A673 (cell line): ENCODE data around the gene ANKRD13A. TPM values are rescaled to one million over a fixed set of nuclear protein-coding genes. Genes with fewer than 3 reads are reported as not detected.
"Not testable (repeated sequence)": the region's sequence is repeated elsewhere in the genome, so short reads cannot be mapped to it uniquely, and the experiment has no call there.

Experiments used
- BruUV-seq: library from RNA; stranded (reverse); fragments of 400-500 nt; replicated peaks from 2 replicates; lab custom pipeline; 2021; lab: Mats Ljungman, UMichigan
- CTCF ChIA-PET: fragments of 300-600 bp; sonication (Branson Sonifier 250); formaldehyde crosslinking; loops from one replicate; lab custom pipeline; 2022; ENCODE audit warnings: antibody characterized with exemption; lab: Charles Lee
- POLR2A ChIA-PET: fragments of 300-600 bp; sonication (Branson Sonifier 250); formaldehyde crosslinking; loops from one replicate; lab custom pipeline; 2022; ENCODE audit warnings: antibody characterized with exemption; ENCODE audit not compliant: low non-redundant PET; lab: Charles Lee
- DNase-seq: peaks from one replicate; pipeline ENCODE4 v3.0.0-alpha.2; 2015; ENCODE audit warnings: low spot score
- H3K27ac ChIP-seq: fragments of 200-600 bp; sonication (generic); 2 replicates; pipeline ENCODE4 v1.5.1; 2016; ENCODE audit warnings: mixed run types, low read depth, mild to moderate bottlenecking, mixed read lengths, antibody characterized with exemption, low read length; ENCODE audit not compliant: poor library complexity, severe bottlenecking
- H3K27me3 ChIP-seq: fragments of 200-600 bp; sonication (generic); replicated peaks from 2 replicates; pipeline ENCODE4 v1.6.1; 2017; ENCODE audit warnings: mixed run types, low read depth, mild to moderate bottlenecking, mixed read lengths, antibody characterized with exemption, low read length; ENCODE audit not compliant: insufficient read depth, poor library complexity
- H3K36me3 ChIP-seq: fragments of 200-600 bp; sonication (generic); 2 replicates; pipeline ENCODE4 v1.6.1; 2016; ENCODE audit warnings: mixed run types, mild to moderate bottlenecking, mixed read lengths, antibody characterized with exemption, low read length; ENCODE audit not compliant: insufficient read depth, poor library complexity, severe bottlenecking
- H3K4me1 ChIP-seq: fragments of 200-600 bp; sonication (generic); 2 replicates; pipeline ENCODE4 v1.6.1; 2017; ENCODE audit warnings: mixed run types, mild to moderate bottlenecking, mixed read lengths, antibody characterized with exemption, low read length; ENCODE audit not compliant: insufficient read depth, poor library complexity, severe bottlenecking
- H3K4me3 ChIP-seq: fragments of 200-600 bp; sonication (generic); 2 replicates; pipeline ENCODE4 v1.5.1; 2016; ENCODE audit warnings: low read depth, mixed run types, mild to moderate bottlenecking, mixed read lengths, low read length; ENCODE audit not compliant: poor library complexity, severe bottlenecking
- H3K9me3 ChIP-seq: fragments of 200-600 bp; sonication (generic); 2 replicates; pipeline ENCODE4 v1.6.1; 2016; ENCODE audit warnings: mixed run types, low read depth, mild to moderate bottlenecking, mixed read lengths, antibody characterized with exemption, low read length; ENCODE audit not compliant: poor library complexity, severe bottlenecking
- EZH2 ChIP-seq: fragments of 200-600 bp; sonication (generic); IDR thresholded peaks from 2 replicates; pipeline ENCODE4 v1.6.1; 2017; ENCODE audit warnings: borderline replicate concordance, low read depth, mild to moderate bottlenecking, mixed read lengths, antibody characterized with exemption, low read length; ENCODE audit not compliant: poor library complexity, severe bottlenecking
- intact Hi-C: fragments of 100-400 bp; cut with micrococcal nuclease; formaldehyde crosslinking; loops from one replicate; pipeline ENCODE4 v1.10.0; 2022; ENCODE audit not compliant: unreplicated experiment
- total RNA-seq: library from RNA; stranded (reverse); gene quantifications from 2 replicates; pipeline ENCODE4 v1.2.3, GENCODE V29; 2021
- TF ChIP-seq, protein P1 (sequence below): fragments of 300-800, 200-600 bp; sonication (generic); conservative IDR thresholded peaks from 2 replicates; pipeline ENCODE4 v1.5.1; 2017; ENCODE audit warnings: low read depth, mild to moderate bottlenecking, antibody characterized with exemption, low read length, moderate library complexity, mixed read lengths

ANKRD13A gene
- total RNA-seq, 1 experiment from 2014 or later = 19.8 TPM

DNA sequence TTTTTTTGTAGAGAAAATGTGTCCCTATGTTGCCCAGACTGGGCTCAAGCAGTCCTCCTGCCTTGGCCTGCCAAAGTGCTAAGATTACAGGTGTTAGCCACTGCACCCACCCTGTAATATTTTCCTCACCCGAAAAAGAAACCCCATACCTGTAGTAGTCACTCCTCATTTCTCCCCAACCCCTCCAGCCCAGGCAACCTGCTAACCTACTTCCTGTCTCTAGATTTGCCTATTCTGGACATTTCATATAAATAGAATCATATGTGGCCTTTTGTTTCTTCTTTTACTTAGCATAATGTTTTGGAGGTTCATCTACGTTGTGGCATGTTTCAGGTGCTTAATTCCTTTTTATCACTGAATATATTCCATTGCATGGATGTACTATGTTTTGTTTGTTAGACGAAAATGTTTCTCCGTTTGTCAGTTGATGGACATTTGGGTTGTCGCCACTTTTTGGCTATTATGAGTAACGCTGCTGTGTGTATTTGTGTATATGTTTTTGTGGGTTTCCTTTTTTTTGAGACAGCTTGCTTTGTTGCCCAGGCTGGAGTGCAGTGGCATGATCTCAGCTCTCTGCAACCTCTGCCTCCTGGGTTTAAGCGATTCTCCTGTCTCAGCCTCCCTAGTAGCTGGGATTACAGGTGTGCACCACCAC is 6.2 kb downstream of the ANKRD13A start:
- H3K9me3 ChIP-seq = no peaks in the 10 kb centered on the region
- peaks cover 1% of the 10 kb centered on the region for H3K4me1 ChIP-seq
- CTCF ChIA-PET = no interaction called here
- POLR2A ChIA-PET = no interaction called here
- no peak overlapping the region for H3K4me3 ChIP-seq
- H3K36me3 ChIP-seq = no peaks in the 10 kb centered on the region
- no TSS peak for BruUV-seq
- intact Hi-C loops = no loop called here
- DNase-seq = no peak
- H3K27me3 ChIP-seq = no peaks in the 10 kb centered on the region
- TF ChIP-seq, protein P1, sequence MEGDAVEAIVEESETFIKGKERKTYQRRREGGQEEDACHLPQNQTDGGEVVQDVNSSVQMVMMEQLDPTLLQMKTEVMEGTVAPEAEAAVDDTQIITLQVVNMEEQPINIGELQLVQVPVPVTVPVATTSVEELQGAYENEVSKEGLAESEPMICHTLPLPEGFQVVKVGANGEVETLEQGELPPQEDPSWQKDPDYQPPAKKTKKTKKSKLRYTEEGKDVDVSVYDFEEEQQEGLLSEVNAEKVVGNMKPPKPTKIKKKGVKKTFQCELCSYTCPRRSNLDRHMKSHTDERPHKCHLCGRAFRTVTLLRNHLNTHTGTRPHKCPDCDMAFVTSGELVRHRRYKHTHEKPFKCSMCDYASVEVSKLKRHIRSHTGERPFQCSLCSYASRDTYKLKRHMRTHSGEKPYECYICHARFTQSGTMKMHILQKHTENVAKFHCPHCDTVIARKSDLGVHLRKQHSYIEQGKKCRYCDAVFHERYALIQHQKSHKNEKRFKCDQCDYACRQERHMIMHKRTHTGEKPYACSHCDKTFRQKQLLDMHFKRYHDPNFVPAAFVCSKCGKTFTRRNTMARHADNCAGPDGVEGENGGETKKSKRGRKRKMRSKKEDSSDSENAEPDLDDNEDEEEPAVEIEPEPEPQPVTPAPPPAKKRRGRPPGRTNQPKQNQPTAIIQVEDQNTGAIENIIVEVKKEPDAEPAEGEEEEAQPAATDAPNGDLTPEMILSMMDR = no peak
- no peak for TF ChIP-seq EZH2
- no peak overlapping the region for H3K27ac ChIP-seq

DNA sequence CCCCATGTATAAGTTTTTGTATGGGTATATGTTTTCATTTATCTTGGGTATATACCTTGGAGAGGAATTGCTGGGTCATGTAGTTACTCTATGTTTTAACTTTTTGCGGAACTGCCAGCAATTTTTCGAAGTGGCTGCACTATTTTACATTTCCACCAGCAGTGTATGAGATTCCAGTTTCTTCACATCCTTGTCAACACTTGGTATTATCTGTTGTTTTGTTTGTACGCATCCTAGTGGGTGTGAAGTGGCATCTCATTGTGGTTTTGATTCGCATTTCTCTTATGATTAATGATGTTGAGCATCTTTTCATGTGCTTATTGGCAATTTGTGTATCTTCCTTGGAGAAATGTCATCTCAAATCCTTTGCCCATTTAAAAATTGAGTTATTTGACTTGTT is 6.9 kb downstream of the ANKRD13A start:
- intact Hi-C loops = no loop called here
- Histone ChIP-seq H3K4me3 (no peak overlapping the region), H3K9me3 (no peaks in the 10 kb centered on the region), H3K36me3 (no peaks in the 10 kb centered on the region), H3K27ac (no peak overlapping the region), H3K27me3 (no peaks in the 10 kb centered on the region), H3K4me1 (no peaks in the 10 kb centered on the region)
- POLR2A ChIA-PET = no interaction called here
- BruUV-seq = no TSS peak
- TF ChIP-seq, protein P1 = no peak
- no peak for TF ChIP-seq EZH2
- no peak for DNase-seq
- CTCF ChIA-PET = no interaction called here

DNA sequence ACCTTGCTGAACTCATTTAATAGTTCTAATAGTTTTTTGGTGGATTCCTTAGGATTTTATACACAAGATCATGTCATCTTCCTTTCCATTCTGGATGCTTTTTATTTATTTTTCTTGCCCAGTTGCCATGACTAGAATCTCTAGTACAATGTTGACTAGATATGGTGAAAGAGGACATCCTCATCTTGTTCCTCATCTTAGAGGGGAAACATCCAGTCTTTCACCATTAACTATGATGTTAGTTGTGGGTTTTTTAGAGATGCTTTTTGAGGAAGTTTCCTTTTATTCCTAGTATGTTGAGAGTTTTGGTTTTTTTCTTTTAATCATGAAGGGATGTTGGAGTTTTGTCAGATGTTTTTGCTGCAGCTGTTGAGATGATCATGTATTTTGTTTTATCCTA is 8.7 kb downstream of the ANKRD13A start:
- no peaks in the 10 kb centered on the region for H3K36me3 ChIP-seq
- CTCF ChIA-PET = no interaction called here
- intact Hi-C loops = no loop called here

DNA sequence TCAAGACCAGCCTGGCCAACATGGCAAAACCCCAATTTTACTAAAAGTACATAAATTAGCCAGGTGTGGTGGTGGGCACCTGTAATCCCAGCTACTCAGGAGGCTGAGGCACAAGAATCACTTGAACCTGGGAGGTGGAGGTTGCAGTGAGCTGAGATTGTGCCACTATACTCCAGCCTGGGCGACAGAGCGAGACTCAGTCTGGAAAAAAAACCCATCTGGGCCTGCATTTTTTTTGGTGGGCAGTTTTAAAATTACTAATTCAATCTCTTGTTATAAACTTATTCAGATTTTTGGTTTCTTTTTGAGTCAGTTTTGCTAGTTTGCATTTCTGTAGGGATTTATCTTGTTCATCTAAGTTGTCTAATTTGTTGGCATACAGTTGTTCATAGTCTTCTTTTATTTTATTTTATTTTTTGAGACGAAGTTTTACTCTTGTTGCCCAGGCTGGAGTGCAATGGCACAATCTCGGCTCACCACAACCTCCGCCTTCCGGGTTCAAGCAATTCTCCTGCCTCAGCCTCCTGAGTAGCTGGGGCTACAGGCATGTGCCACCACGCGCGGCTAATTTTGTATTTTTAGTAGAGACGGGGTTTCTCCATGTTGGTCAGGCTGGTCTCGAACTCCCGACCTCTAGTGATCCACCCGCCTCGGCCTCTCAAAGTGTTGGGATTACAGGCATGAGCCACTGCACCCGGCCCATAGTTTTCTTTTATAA is 9.6 kb downstream of the ANKRD13A start:
- intact Hi-C loops, H3K27me3 ChIP-seq, H3K27ac ChIP-seq, POLR2A ChIA-PET, DNase-seq, CTCF ChIA-PET, H3K9me3 ChIP-seq, BruUV-seq, H3K4me3 ChIP-seq, H3K4me1 ChIP-seq, H3K36me3 ChIP-seq: not testable (repeated sequence)

More for the DNA sequence above, 8.7 kb downstream of the ANKRD13A start:
- H3K4me1 ChIP-seq = no peaks in the 10 kb centered on the region
- H3K27me3 ChIP-seq = no peaks in the 10 kb centered on the region
- no peak overlapping the region for H3K4me3 ChIP-seq
- no peaks in the 10 kb centered on the region for H3K9me3 ChIP-seq
- H3K27ac ChIP-seq = no peak overlapping the region
- POLR2A ChIA-PET = no interaction called here
- BruUV-seq = no TSS peak
- TF ChIP-seq, protein P1 = no peak
- no peak for TF ChIP-seq EZH2
- DNase-seq = no peak
